Measurements from ENCODE around the gene WDR37.

The WDR37 gene

DNA sequence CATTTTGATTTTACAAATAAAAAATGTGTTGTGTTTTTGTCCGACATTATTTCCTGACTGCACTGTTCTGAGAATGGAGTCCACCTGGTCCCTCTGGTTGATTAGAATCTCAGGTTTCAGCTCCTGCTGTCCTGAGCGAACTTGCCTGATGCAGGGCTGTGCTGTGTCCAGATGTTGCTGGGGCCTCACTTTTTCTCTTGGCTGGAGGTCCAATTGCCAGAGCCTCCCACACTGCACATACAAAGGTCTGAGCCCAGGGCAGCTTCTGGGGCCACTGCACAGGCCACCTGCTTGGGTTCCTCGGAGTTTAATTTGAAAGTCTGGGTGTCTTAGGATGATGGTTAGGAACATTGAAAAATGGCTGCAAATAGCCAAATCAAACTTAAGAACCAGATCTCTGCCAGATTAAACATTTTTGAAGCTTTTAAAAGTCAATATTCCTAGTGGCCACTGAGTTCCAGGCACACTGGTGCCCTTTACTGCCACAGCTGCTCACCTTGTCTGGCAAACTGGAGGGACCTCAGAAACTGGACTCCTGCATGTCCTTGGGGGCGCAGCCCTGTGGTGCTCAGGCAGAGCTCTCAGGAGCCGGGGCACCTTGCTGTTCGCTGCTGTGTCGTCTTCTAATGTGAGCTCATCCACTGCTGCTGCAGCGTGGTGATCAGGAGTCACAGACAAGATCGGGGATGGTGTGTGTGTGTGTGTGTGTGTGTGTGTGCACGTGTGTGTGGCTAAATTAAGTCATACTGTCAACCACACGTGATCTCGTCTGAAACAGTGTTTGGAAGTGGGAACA is 75.0 kb downstream of the WDR37 start:
- no peak for DNase-seq

DNA sequence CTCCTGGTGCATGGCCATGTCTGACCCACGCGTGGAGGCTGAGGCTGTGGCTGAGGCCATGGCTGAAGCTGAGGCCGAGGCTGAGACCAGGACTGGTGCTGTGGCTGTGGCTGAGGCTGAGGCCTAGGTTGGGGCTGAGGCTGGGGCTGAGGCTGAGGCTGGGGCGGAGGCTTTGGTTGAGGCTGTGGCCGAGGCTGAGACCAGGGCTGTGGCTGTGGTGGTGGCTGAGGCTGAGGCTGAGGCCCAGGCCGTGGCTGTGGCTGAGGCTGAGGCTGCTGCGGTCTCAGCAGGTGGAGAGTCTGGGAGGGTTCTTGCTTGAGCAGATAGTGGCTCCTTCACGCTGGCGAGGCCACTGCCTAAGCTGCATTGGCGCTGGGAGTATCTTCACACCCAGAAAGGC is 76.4 kb downstream of the WDR37 start:
- DNase-seq = no peak

DNA sequence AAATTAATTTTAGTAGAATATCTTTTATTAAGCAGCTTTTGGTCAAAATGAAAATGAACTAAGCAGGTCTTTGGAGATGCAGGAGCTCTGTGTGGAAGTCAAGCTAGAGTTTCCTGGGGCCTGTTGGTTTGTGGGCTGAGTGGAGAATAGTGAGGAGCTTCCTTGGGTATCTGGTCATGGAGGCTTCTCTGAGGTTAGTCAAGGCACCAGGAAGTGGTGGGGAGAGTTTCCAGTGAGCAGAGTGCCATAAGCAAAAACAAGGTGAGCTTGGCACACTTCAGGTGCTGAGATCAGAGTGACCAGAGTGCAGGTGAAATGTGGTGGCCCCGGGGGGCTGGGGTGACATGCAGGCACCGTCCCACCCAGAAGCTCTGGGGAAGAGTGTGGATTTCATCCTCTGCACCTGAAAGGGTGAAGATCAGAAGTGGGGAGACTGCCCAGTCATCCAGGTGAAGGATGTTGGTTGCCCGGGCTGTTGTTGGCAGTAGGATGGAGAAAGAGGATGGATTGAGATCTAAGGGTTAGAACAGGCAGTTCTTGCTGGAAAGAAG is 77.4 kb downstream of the WDR37 start:
- no peak for DNase-seq

DNA sequence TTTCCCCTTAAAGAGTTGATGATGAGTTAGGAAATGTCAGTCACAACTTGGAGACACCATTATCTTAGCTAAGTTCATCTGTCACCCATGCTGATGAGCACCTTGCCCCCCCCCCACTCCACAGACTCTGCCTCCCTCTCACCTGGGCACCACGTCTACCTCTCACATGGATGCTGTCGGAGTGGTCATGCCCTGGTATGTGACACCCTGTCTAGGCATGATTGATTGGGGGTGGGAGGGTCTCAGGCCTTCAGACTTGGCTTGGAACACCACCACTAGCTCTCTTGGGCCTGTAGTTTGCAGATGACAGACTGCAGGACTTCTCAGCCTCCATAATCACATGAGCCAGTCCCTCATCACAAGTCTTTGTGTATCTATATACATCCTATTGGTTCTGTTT is 78.0 kb downstream of the WDR37 start:
- DNase-seq = no peak

DNA sequence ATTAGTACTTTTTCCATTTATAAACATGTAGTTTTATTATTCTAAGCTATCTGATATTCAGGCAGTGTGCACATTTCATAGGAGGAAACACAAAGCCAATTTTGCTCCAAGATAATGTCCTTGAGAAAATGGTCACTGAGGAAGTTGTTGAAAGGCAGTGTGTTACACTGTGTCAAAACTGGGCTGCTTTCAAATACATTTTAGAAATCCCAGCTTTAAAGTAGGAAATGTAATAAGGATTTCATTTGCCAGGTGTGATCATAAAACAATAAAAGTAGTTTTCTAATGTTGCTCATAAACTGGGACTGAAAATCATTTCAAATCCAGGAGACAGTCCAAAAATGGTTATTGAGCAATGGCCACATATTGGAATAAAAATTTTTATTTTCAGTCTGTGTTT is 80.1 kb downstream of the WDR37 start:
- no peak for DNase-seq

DNA sequence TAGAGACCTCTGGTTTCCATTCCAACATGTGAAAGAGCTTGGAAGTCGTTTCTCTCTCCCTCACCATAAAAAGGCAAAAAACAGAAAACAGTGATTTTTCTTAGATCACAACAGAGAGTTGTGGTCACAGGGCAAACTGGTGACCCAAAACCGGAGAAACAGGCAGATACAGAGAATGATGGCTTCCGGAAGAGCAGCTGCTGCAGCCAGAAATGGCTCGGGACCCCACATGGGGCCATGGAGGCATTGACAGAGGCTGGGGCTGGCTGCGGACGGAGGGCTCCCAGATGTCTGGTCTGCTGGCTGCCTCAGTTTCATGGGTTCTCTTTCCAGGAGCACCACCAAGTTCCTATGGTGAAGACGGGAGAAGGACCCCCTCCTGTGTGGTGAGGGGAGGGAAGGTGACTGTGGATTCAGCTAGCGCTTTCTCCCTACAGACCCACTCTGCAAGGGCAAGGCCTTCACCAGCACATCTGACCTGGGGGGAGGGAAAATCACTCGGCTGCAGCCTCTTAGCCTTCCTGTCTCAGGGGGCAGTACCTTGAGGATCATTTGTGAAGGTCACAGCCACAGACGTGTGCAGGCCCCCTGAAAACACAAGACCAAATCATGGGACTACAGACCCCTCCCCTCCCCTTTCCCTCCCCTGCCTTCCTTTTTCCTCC is 81.4 kb downstream of the WDR37 start:
- DNase-seq = no peak

DNA sequence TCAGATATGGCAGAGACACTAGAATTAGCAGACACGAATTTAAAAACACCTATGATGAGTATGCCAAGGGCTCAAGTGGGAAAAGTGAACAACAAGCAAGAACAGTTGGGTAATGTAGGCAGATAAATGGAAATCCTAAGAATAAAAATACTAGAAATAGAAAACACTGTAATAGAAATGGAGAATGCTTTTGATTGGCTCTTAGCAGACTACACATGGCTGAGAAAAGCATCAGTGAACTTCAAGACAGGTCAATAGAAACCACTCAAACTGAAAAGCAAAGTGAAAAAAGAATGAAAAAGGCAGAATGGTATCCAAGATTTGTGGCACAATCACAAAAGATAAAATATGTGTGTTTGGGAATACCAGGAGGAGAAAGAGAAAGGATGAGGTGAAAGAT is 82.3 kb downstream of the WDR37 start:
- DNase-seq = no peak

DNA sequence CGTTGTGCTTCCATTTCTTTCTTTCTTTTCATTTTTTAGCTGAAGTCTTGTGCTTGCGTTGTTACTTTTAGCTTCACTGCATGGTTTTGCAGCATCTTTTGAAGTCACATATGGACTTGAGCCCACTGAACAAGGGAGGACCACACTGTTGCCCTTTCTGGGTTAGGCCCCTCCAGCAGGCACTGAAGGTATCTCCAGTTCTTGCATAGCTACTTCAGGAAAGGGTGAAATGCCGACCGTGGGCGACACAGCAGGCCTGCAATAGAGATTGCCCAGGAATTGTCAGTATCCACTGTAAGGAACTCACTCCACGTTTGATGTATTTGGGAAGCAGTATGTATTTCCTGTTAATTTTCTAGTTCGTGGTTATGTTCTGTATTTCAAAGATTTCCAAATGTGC is 85.1 kb downstream of the WDR37 start:
- DNase-seq = no peak

DNA sequence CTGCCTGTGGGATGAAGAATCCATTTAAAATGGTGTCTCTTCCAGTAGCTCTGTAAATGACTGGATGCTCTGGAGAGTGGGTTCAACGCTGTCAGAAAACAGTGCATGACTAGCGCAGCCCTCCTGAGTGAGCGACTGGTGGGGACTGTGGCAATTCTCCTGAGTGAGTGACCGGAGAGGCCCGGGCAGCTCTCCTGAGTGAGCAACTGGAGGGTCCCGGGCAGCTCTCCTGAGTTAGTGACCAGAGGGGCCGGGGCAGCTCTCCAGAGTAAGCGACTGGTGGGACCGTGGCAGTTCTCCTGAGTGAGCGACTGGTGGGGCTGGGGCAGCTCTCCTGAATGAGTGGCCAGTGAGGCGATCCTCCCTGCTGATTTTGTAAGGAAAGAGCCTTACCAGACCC is 85.5 kb downstream of the WDR37 start:
- no peak for DNase-seq

DNA sequence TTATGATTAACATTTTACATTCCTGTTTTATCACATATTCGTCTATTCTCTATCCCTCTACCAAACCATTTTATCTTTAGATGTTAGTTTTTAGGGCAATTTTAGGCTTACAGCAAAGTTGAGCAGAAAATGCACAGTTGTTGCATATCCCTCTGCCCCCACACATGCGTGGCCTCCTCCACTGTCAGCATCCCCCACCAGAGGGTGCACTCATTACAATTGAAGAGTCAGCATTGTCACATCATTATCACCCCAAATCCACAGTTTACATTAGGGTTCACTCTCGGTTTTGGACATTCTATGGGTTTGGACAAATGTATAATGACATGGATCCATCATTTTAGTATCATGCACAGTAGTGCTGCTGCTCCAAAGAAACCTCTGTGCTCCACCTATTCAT is 86.4 kb downstream of the WDR37 start:
- no peak for DNase-seq

DNA sequence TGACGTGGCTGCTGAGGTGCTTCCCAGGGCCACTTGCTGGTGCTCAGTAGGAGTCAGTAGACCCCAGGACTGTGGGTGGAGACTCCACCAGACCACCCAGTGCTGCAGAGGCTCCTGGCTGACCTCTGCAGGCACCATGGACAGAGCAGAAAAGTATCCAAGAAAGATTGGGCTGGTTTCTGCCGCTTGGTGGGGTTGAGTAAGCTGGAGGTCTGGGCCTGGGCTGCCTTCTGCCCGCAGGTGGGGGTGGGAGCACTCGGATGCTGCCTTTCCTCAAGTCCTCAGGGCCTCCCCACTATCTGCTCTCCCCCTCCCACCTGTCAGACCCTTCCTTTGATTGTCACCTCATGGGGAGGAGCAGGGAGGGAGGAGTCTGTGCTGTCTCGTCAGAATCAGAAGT is 91.6 kb downstream of the WDR37 start:
- DNase-seq = no peak

DNA sequence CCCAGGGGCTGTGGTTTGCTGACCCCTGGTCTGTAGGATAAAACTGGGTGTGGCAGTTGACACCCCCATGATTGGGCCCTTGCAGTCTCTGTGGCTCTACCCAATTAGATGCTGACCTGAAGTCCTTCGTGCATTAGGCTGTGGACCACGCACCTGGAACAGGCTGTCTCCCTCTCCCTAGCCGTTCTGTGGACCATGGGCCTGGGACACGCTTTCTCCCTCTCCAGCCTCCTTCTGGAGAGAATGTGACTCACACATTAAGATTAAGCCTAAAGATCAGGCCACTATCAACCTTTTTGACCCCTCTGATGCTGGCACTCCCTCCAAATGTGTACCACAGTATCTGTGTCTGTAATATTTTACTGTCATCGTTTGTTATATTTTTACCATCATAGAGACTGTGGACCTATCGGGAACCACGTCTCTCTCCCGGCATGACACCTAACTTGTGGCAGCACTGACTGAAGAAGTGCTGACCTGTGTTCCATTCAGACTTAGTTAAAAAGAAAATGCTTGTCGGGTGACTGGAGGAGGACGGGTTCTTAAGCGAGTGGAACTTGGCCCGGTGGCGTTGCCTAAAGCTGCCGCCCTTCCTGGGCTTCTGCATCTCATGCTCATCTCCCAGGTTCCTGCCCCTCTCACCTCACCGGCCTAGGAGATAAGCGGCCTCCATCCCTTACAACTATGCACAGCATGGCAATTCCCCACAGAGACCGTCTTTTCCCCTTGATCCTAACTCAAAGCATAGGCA is 92.8 kb downstream of the WDR37 start:
- no peak for DNase-seq

DNA sequence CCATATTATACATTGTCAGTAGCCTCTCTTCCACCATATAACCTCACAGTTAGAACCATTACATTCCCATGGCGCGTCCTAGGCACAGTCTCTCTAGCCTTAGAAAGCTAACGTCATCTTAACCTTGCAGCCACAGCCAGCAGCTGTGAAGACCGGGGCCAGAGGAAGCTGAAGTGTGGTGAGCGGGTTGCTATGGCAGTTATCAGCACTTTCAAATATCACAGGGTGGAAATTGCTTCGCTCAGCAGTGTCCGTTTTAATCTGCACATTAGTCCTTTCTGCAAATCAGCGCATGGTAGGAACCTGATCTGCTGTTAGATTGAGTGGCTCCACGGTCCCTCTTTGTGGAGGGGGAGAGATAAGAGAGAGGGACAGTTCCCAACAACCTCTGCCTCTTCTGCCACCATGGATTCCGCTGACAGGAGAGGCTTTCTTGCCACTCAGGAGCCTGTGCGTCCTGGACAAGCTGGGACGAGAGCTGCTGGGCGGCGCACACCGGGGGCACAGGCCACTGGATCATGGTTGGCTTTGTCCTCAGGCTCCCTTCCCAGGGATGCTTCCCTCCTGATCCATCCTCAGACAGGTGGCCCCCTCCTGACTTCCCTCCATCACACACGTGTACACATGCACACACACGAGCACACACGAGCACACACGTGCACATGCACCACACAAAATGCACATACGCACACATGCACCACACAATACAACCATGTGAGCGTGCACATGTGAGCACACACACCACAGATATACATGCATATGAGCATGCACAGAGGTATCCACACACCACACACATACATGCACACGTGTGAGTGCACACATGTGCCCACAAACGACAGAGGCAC is 93.8 kb downstream of the WDR37 start:
- no peak for DNase-seq

DNA sequence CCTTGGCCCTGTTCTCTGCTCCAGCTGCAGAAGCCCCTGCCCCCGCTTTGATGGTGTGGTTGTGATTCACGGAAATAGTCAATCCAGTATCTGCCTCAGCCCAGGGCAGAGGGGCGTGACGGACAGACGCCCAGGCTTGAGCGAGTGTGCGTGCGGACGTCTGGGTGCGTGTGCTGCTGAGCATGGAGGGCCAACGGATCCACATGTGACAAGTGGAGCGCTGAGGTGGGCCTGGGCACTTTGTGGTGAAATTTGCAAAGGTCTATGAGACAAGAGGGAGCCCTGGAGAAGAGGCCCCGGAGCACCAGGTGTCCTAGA is 94.4 kb downstream of the WDR37 start:
- DNase-seq = no peak

DNA sequence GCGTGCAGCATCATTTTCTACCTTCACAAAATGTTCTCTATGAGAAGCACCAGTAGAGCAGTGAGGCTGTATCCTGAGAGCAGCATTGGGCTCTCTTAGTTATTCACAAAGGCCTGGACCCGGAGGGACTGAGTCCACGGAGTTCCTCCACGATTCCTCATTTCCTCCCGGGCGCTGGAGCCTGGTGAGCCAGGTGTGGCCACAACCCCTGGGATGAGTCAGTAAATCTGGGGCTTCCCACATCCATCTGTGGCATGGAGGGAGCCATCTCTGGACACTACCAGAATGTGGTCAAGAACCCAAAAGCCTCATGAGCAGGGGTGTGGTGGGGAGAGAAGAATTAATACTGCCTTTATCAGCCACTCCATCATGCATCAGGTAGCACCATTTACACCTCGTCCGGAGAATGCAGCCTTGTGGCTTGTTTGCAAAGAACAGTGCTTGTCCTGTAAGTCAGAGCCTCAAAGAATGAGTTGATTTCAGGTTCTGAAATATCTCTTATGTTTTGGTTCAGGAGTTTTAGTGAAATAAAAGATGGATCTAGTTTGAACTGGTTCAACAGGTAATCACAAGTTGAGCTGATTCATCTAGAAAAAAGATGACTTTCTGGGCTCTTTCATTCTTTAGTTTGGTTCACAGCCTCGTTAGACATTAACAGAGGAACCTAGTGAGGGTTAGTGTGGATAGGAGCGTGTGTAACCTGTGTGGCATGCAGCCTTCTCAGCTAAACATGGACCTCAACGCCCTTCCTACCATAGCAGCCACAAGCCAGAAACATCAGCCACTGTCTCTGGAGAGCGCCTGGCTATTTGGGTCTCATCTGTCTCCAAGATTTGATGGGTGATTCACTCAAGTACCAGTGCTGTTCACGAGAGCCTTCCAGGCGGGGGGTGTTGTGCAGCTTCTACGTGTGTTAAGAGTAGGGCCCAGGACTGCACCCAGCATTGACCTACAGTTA is 95.2 kb downstream of the WDR37 start:
- no peak for DNase-seq

DNA sequence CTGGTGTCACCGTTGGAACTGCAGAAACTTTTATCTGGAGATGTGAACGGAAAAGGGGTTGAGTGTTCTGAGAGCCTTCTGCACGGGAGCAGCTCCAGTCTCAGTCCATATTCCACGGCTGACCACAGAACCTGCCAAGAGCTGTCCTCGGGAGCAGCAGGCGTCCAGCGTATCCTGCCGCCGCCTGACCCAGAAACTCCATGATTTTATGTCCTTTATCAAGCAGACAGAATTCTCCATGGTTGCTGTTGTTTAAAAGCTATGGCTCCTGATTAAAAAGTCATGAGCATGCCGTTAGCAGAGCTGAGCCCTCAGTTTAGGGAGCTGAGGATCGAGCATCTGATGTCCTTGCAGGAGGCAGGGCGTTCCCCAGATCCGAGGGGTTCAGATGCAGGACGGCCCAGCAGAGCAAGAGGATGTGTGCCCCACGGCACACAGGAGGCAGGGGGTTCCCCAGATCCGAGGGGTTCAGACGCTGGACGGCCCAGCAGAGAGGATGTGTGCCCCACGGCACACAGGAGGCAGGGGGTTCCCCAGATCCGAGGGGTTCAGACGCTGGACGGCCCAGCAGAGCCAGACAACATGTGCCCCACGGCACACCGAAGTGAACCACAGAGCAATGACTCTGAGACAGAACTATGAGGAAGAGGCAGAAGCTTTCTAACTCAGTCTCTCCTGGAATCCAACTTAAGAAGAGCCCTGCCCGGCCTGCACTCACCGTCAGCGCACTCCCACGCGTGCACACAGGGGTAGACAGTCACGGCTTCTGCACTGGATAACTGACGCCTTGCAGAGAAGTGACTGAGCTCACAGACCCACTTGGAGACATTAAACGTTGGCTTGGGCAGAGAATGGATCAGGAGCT is 96.4 kb downstream of the WDR37 start:
- no peak for DNase-seq

DNA sequence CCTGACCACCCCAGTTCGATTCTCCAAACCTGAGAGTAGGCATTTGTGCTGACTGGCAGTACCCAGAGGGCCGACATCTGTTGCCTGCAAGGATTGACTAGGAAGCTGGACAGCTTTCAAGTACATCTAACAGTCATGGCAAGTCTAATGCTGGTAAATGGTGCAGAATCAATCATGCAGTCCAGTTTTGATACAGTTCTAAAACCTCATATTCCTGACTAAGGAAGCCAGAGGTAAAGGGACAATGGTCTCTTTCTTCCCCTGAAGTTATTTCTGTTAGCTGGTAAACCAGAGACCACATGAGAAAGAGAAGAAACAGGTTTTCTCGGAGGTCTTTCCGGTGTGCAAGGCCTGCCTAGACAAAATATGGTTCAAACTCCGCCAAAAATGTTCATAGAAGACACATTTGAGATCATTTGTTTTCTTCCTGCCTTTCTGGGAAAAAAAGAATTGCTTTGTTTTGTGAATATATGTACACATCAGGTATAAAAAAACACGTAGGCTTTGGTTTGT is 97.1 kb downstream of the WDR37 start:
- no peak for DNase-seq

DNA sequence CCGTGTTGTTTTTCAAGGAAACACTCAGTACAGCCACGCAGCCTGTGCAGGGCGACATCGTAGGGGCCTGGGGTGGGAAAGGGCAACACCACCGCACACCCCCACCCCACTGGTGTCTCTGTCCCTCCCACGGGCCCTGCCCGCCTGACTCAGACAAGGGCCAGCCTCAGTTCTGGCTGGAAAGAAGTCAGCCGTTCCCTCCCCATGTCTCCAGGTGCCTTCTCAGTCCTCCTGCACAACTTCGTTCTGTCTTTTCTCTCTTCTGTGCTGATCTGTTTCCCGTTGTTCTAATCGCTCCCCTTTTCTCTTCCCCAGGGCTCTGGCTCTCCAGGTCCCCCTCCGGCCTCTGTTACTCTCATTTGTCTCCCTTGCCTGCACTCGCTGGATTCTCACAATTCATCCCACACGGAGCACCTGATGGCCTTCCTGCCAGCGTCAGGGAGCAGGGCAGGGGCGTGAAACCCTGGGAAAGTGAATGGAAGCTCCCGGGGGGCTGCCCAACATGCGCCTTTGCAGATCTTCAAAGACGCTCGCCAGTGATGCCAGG is 97.7 kb downstream of the WDR37 start:
- DNase-seq = no peak

DNA sequence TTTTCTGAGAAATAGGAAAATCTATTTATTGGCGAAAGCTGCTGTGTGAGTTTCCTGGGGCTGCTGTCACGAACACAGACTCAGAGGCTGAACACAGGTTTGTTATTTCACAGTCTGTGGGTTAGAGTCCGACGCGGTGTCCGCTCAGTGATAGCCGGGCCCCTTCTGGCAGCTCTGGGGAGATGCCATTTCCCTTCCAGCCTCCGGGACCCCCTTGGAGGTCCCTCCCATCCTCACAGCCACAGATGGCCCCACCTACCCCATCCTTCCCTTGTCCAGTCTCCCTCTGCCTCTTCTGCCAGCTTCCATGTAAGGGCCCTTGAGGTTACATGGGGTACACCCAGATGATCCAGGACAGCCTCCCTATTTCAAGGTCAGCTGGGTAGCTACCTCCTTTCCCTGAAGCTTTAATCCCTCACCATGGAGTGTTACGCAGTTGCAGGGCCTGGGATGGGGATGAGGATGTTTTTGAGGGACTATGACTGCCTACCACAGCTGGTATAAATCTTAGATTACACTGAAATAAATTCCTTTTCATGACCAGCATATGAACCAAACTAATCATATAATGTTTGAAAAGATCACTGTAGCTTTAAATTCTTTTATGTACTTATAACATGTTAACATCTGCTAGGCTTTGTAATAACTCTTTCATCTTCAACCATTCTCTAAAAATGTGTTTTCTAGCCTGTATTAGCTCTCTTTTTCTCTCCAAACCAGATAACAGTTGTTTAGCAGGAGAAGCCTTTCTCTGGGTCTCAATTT is 98.5 kb downstream of the WDR37 start:
- no peak for DNase-seq
